GM12872 (cell line): ENCODE measurements around the gene ABLIM2.

ENCODE experiments used
- CTCF ChIP-seq: IDR thresholded peaks from 3 replicates; pipeline ENCODE4 v1.5.1; 2011; ENCODE audit warnings: low read depth, mild to moderate bottlenecking, low read length, moderate library complexity; ENCODE audit not compliant: insufficient read depth

ABLIM2 gene

GRCh38 chr4:8164687-8165086 lies 6.1 kb upstream of the ABLIM2 start:
- TF ChIP-seq CTCF, result no peak

GRCh38 chr4:8164194-8164565 lies 5.6 kb upstream of the ABLIM2 start:
- TF ChIP-seq CTCF, result no peak

- no peak for TF ChIP-seq CTCF
Observed at GRCh38 chr4:8163436-8164193, 5.0 kb upstream of the ABLIM2 start.

DNA sequence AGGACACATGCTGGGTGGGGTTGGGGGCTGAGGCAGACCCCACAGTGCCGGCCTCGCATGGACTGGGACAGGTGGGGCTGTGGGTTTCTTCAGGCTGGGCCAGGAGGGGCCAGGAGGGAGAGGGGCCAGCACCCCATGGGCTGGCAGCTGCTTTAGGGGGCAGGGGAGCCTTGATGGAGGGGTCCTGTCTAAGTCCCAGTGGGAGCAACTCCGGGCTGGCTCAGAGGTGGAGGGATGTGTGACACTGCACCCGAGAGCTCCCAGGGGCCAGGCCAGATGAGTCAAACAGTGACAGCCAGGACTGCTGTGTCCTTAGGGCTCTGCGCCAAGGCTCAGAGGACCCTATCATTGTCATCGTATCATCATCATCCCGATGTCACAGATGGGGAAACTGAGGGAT lies 4.4 kb upstream of the ABLIM2 start:
- no peak for TF ChIP-seq CTCF

GRCh38 chr4:8162625-8163024 lies 4.0 kb upstream of the ABLIM2 start:
- TF ChIP-seq CTCF, result no peak

- no peak for TF ChIP-seq CTCF
Observed at GRCh38 chr4:8160572-8160971, 2.0 kb upstream of the ABLIM2 start.

DNA sequence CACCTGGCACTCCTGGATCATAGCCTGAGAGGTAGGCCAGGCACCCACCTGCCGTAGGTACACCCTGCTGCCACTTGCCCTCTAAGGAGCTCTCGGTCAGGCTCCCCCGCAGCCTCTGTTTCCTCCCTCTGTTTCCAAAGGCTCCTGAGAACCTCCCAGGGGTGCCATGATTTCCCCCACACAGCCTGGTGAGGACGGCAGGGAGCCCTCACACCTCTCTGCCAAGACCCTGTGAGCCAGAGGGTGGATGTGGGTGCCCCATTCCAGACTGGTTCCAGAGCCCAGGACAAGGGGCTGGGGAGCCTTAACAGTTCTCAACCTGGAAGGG lies 1.6 kb upstream of the ABLIM2 start:
- no peak for TF ChIP-seq CTCF
